ENCODE measurements around the gene INO80.

GRCh38 chr15:40932156-40932555 lies 183.9 kb downstream of the INO80 start:
- TF ChIP-seq, protein P1, sequence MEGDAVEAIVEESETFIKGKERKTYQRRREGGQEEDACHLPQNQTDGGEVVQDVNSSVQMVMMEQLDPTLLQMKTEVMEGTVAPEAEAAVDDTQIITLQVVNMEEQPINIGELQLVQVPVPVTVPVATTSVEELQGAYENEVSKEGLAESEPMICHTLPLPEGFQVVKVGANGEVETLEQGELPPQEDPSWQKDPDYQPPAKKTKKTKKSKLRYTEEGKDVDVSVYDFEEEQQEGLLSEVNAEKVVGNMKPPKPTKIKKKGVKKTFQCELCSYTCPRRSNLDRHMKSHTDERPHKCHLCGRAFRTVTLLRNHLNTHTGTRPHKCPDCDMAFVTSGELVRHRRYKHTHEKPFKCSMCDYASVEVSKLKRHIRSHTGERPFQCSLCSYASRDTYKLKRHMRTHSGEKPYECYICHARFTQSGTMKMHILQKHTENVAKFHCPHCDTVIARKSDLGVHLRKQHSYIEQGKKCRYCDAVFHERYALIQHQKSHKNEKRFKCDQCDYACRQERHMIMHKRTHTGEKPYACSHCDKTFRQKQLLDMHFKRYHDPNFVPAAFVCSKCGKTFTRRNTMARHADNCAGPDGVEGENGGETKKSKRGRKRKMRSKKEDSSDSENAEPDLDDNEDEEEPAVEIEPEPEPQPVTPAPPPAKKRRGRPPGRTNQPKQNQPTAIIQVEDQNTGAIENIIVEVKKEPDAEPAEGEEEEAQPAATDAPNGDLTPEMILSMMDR (IDR thresholded peaks at IDR 0.05) = no peak
- TF ChIP-seq POLR2A (IDR thresholded peaks at IDR 0.05) = no peak
